ENCODE results near the gene CAPN1. TPM values are rescaled to one million over a fixed set of nuclear protein-coding genes. Genes with fewer than 3 reads are reported as not detected.
A peak's percentile ranks its signal among the peaks of the same experiment; 100 is the strongest.
"Not testable (repeated sequence)": the region's sequence is repeated elsewhere in the genome, so short reads cannot be mapped to it uniquely, and the experiment has no call there.

The CAPN1 gene
- polyA plus RNA-seq, 2 of the 4 experiments (the other 2 are of a cell fraction) = 63.7 to 93.1 TPM

- no peak for FAIRE-seq
- H3K4me2 ChIP-seq = no peak overlapping the region
- H3K27ac ChIP-seq = no peak overlapping the region
- peaks cover 19% of the 10 kb centered on the region for H3K4me1 ChIP-seq
- WGBS (ENCODE audit: missing lambda C conversion rate) = 49% methylated on average over 2 of the region's 2 CpGs
- CTCF ChIA-PET = interaction anchor here (0.6 to 3.2 kb wide), 8 partner anchors 11 to 205 kb away, joined by 3 to 19 read pairs (median 3); partner anchors contain the start of genes CAPN1 and ZNHIT2
- POLR2A ChIA-PET = interaction anchor here (2.4 kb wide), 1 partner anchor 12 kb away, joined by 7 read pairs; no protein-coding TSS in a partner anchor
- no peak for DNase-seq (ENCODE audit: low read depth in 1 of 2, low spot score in 1 of 2)
- TF ChIP-seq GATA3 (IDR thresholded peaks at IDR 0.05; ENCODE audit: borderline replicate concordance) = no peak
- no peak for TF ChIP-seq PHF8 (IDR thresholded peaks at IDR 0.05; ENCODE audit: borderline replicate concordance, low read depth)
- peak; percentile 90 for TF ChIP-seq ZC3H11A (IDR thresholded peaks at IDR 0.05)
- ATAC-seq = no peak
- H3K9me3 ChIP-seq = peaks cover 8% of the 10 kb centered on the region
- H3K4me3 ChIP-seq = no peak overlapping the region
These were observed 34.2 kb upstream of the CAPN1 start for GRCh38 chr11:65147352-65148075.

GRCh38 chr11:65148657-65149056, 33.1 kb upstream of the CAPN1 start:
- POLR2A ChIA-PET = interaction anchor here (2.4 kb wide), 1 partner anchor 14 kb away, joined by 7 read pairs; no protein-coding TSS in a partner anchor
- no peak for ATAC-seq

GRCh38 chr11:65150131-65150508, 31.6 kb upstream of the CAPN1 start:
- ATAC-seq; H3K4me3 ChIP-seq; FAIRE-seq; POLR2A ChIA-PET; H3K9me3 ChIP-seq; DNase-seq (ENCODE audit: low read depth in 1 of 2, low spot score in 1 of 2): not testable (repeated sequence)
- 78% methylated on average over 10 of the region's 10 CpGs for WGBS (ENCODE audit: missing lambda C conversion rate)
- Histone ChIP-seq H3K27ac (peak overlapping the region; percentile 76 to 82), H3K4me1 (peaks cover 19% of the 10 kb centered on the region), H3K4me2 (peak overlapping the region; percentile 67)
- CTCF ChIA-PET = interaction anchor here (0.7 to 1.3 kb wide), 2 partner anchors 35 to 48 kb away, joined by 3 to 4 read pairs; no protein-coding TSS in a partner anchor

More at GRCh38 chr11:65148657-65149056, 33.1 kb upstream of the CAPN1 start:
- H3K27ac ChIP-seq = no peak overlapping the region
- TF ChIP-seq FOSB (CRISPR knock-in tag; IDR thresholded peaks at IDR 0.05) (no peak), RNF2 (IDR thresholded peaks at IDR 0.05; ENCODE audit: borderline replicate concordance, low read depth) (no peak), RAD21 (conservative IDR thresholded peaks at IDR 0.05 in 1 of 2, IDR thresholded peaks at IDR 0.05 in 1 of 2) (no peak), SREBF2 (IDR thresholded peaks at IDR 0.05) (no peak), JUNB (IDR thresholded peaks at IDR 0.05) (no peak), POLR2AphosphoS2 (conservative IDR thresholded peaks at IDR 0.05; ENCODE audit: low read length) (no peak), BHLHE40 (IDR thresholded peaks at IDR 0.05; ENCODE audit: low read depth, low read length) (no peak), MYC (IDR thresholded peaks at IDR 0.05; ENCODE audit: borderline replicate concordance, low read length) (no peak), BCL3 (IDR thresholded peaks at IDR 0.05) (no peak), JUN (IDR thresholded peaks at IDR 0.05) (no peak), EHF (CRISPR knock-in tag; IDR thresholded peaks at IDR 0.05) (no peak), SMC3 (IDR thresholded peaks at IDR 0.05) (no peak), ZSCAN20 (CRISPR knock-in tag; IDR thresholded peaks at IDR 0.05) (no peak), MAZ (IDR thresholded peaks at IDR 0.05; ENCODE audit: borderline replicate concordance, low read depth, low read length) (no peak), EHMT2 (IDR thresholded peaks at IDR 0.05; ENCODE audit: low read depth) (no peak), RFX5 (IDR thresholded peaks at IDR 0.05) (no peak), KDM5A (IDR thresholded peaks at IDR 0.05) (no peak), CHD2 (IDR thresholded peaks at IDR 0.05; ENCODE audit: low read length, partially characterized antibody) (no peak), HOXB5 (CRISPR knock-in tag; IDR thresholded peaks at IDR 0.05) (no peak)
- DNase-seq (ENCODE audit: low read depth in 1 of 2, low spot score in 1 of 2) (no peak), FAIRE-seq (no peak)
- H3K4me1 ChIP-seq = peaks cover 19% of the 10 kb centered on the region
- WGBS (ENCODE audit: missing lambda C conversion rate) = 88% methylated on average over 5 of the region's 5 CpGs
- H3K4me2 ChIP-seq = no peak overlapping the region
- H3K9me3 ChIP-seq = peaks cover 8% of the 10 kb centered on the region
- CTCF ChIA-PET = interaction anchor here (0.6 to 3.2 kb wide), 4 partner anchors 12 to 126 kb away, joined by 3 to 19 read pairs (median 4); no protein-coding TSS in a partner anchor
- H3K4me3 ChIP-seq = no peak overlapping the region

Measured in A549 (cell line).